ENCODE results near the gene MTMR3. TPM values are rescaled to one million over a fixed set of nuclear protein-coding genes. Genes with fewer than 3 reads are reported as not detected.

Gene MTMR3
- total RNA-seq, 1 experiment from 2014 or later = 14.5 TPM

DNA sequence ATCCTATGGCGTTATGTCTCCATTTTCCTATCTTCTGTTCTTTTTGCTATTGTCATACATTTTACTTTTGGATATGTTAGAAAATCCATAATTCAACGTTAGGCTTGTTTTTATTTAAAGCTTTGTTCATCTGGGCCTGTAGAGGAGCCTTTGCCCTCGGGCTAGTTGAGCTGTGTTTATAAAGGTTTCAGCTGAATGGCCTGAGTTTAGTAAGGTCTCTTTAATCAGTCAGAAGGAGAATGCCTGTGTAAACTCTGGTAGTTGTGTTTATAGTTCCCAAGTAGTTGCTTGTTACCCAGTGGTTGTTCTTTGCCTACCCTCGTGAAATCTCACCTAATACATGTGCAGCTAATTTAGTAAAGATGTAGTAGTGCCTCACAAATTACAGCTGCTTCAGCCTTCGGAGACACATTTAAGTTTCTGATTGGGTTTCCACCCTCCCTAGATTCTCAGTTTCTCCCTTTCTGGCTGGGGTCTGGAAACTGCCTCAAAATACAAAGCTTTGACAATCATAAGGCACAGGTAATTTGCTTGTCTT, 33.1 kb downstream of the MTMR3 start:
- no peak for DNase-seq (ENCODE audit: low read depth)

DNA sequence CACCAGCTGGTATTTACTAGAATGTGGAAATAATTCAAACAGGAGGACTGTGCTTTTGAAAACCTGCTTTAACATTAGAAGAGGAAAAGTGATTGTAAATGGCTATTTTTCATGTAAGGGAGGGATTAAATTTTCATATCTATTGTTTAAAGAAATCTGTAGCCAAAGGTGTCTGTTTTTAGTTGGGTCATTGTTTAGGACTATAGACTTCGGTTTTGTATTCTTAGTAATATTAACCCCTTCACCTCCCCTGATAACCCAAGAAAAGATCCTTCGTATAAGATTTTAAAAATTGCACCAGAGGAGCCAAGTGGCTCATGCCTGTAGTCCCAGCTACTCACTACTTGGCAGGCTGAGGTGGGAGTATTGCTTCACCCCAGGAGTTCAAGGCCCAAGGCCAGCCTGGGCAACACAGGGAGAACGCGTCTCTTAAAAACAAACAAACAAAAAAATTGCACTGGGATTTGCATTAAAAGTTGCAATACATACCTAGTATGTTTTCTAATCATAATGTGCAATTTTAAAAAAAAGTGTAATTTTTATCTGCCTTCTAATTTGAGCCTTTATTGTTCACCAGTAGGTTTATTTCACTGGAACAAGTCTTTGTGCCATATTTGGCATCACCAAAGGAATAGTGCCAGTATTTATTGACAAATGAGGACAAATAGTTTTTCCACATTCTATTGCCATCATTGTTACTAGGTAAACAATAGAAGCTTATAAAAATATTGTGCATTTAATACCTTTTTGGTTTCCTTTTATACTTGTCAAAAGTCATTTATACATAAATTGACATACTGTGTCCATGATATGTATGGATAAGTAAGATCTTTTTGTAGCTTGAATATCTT, 34.3 kb downstream of the MTMR3 start:
- no peak for DNase-seq (ENCODE audit: low read depth)

DNA sequence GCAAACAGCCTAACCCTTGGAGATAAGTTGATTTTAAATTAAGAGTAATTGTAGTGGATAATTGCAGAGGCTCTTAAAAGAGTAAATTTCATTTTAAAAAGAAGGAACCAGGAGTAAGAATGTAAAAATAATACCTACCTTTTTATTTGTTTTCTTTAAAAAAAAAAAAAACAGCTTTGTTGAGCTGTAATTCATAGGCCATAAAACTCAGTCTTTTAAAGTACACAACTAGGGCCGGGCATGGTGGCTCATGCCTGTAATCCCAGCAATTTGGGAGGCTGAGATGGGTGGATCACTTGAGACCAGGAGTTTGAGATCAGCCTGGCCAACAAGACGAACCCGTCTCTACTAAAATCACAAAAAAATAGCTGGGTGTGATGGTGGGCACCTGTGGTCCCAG, 42.4 kb downstream of the MTMR3 start:
- no peak for DNase-seq (ENCODE audit: low read depth)

DNA sequence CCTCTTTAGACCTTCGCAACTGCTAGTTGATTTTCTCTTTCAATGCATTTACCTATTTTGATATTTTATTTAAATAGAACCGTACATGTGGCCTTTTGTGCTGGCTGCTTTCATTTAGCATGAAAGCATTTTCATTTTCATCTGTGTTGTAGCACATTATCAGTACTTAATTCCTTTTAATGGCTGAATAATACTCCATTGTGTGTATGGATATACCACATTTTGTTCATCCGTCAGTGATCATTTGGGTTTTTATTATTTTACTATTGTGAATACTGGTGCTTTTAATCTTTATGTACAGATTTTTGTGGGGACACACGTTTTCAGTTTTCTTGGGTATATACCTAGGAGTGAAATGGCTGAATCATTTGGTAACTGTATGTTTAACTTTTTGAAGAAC, 43.1 kb downstream of the MTMR3 start:
- DNase-seq (ENCODE audit: low read depth) = no peak

DNA sequence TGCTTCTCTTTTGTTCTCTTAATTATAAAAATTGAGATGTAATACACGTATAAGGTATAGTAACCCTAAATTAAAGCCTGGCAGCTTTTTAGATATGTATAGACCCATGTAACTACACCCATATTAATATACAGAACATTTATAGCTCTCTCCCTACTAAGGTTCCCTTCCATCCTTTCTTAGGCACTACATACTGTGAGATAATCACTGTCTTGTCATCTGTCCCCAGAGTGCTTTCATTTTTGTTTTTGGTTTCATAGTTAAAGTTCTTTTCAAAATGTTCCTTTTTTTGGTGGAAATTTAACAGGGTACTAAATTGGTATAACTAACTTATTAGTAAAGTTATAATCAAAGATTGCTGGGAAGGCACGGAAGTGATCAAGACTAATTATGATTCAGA, 49.2 kb downstream of the MTMR3 start:
- no peak for DNase-seq (ENCODE audit: low read depth)

DNA sequence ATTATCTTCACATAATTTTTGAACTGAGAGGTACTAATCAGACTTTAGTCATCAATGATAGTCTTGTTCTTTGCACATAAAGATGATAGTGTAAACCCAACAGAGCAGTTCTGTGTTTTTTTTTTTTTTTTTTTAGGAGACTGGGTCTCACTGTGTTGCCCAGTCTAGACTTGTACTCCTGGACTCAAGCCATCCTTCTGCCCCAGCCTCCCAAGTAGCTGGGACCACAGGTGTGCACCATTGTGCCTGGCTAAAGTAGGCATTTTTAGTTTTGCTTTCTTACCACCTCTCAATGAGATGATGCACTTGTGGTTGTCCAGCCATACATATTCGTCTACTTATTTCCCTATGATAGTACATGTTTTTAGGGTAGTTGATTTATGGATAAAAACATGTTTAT, 50.6 kb downstream of the MTMR3 start:
- no peak for DNase-seq (ENCODE audit: low read depth)

DNA sequence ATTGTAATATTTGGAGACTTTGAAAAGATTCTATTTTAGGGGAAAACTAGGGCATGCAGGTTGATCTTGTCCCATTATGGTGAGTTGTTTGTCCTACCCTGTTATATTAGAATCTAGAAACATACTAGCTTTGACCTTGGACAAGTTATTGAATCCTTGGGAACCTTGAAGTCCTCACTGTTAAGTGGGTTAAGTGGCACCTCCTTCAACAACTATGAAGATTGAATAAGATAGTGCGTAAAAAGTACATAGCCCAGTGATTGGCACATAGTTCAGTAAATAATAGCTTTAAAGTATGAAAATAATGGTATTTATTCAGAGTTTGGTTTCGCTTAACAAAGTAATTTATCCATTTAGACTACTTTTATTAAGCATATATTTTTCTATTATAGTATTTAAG, 51.6 kb downstream of the MTMR3 start:
- DNase-seq (ENCODE audit: low read depth) = no peak

DNA sequence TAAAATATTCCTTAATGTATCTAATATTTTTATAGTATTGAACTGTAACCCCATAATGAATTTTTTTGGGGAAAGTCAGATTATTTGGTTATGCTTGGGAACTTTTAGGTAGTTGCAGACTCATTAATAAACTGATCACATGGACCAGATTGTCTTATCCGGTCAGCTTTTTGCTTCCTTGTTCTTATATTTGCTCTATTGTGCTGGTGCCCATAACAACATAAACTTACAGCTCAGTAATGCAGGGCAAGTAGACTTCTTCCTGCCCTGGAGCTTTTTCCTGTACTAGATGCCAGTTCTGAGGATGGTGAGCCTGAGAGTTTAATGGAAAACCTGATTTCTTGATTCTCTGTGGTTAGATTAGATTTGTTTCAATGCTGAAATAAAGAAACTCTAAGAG, 53.2 kb downstream of the MTMR3 start:
- DNase-seq (ENCODE audit: low read depth) = no peak

DNA sequence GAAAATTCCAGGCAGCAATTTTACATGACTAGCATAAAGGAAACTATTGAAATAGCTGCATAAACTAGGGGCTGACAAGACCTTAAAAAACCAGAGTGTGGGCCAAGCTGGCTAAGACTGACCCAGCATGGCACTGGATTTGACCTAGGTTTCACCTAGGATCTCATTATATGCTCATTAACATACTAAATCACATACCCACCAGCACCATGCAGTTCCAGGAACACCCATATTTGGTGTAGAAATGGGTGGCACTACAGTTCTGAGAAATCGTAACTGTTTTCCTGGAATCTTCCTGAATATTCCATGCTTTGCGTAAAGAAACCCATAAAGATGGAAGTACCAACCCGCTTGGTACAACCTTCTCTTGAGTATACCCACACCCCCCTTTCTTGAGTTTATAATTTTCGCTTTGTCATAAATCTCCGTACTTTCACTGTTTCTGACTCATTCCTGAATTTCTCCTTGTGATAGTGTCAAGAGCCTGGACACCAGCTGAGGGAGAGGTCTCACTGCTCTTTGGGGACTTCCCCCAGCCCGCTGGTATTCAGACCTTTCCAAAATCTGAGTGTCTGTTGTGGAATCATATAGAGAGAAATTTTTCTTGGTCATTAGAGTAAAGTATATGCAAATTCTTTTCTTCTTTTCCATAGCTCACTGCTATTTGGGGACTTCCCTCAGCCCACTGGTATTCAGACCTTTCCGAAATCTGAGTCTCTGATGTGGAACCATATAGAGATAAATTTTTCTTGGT, 55.1 kb downstream of the MTMR3 start:
- DNase-seq (ENCODE audit: low read depth) = no peak

DNA sequence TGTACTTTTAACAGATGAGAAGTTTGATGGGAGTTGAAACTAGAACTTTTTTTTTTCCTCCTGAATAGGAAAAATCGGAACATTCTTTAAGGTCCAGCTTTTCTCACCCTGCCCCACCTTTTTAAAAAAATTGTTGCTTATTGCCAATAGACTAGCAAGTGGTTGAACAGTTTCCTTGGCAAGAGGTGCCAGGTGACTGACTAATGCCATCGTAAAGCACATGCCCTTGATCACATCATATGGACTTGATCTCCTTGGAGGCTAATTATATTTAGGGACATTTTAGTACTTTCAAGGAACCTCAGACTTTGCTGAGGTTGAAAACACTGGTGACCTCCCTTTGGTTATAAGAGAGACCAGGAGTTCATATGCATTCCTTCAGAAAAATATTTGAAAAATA, 57.6 kb downstream of the MTMR3 start:
- no peak for DNase-seq (ENCODE audit: low read depth)

DNA sequence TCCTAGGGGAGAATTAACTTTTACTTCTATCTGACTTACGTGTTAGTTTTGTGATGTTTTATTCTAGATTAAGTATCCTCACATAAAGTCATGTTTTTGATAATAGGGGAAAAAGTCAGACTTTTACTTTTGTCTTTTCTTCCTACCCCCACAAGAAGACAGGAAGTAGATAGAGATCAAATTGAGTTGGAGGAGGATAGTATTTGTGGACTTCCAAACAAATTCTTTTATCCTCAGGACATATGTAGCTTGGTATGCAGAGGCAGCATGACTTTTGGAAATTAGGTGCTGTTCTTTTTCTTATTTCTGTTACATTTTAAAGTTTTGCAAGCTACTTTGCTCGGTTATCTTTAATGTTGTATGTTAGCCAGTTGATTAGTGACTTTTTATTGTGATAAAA, 61.4 kb downstream of the MTMR3 start:
- DNase-seq (ENCODE audit: low read depth) = no peak

DNA sequence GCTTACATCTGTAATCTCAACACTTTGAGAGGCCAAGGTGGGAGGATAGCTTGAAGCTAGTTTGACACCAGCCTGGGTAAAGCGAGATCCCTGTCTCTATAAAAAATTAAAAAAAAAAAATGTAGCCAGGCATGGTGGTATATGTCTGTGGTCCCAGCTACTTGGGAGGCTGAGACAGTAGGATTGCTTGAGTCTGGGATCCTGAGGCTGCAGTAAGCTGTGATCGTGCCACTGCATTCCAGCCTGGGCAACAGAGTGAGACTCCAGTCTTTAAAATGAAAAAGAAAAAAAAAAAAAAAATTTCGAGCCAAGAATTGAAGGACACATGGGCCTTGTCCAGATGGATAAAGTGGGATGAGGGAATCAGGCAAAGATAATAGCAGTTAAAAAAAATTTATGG, 62.5 kb downstream of the MTMR3 start:
- no peak for DNase-seq (ENCODE audit: low read depth)

DNA sequence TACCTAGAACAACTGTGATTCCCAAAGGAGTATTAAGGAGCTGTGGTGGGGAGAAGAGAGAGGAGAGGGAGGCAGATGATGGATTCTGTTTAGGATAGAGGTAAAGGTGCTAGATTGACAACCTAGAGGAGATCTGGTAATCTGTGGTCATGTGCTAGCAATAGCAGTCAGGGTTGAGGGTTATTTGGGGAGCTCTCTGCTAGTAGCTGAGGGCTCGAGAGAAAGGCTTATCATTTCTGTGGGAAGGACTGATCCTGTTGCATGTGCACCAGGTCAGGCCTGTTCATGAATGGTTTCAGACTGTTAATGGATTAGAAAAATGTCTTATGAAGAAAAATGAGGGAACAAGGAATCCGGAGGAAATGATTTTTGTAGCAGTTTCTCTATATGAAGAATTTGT, 63.2 kb downstream of the MTMR3 start:
- DNase-seq (ENCODE audit: low read depth) = no peak

DNA sequence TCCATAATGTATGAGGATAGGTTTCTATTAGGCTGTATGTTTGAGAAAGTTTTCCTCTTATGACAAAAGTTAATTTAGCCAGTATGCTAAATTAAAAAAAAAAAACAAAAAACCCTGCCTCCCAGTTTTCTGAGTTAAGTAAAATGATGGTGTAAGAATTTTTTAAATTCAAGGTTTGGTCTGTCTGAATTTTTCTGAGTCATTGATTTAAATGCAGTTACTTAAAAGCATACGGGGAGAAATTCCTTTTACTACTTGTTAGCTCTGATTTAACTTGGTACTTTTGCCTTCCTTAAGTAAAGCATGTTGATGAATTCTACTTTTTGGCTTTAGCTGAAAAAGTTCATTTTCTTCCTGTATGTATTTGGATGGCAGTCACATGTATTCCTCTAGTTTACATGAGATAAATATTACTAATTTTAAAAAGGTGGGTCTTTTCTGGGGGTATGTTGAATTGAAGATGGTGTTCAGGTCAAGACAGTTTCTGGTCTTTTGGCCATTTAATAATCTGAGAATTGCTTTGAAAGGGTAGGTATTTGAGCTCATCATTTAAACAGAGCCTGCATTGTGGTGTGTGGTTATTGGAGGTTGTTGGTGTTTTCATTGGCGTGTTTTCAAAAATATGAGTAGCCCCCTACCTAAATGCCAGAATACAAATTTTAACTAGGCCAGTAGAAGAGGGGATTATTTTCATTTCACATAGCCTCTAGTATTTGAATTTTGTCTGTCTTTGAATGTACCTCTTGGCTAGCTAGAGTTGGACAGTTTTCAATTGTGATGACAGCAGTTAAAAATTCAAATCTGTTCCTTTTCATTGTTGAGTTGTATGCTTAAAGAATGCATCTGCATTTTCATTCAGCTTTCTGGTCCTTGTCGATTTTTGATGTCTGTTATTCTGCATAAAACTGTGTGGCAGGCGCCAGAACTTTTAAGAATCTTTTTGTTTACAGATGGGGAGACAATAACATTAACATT, 64.7 kb downstream of the MTMR3 start:
- DNase-seq (ENCODE audit: low read depth) = peak; percentile 7

DNA sequence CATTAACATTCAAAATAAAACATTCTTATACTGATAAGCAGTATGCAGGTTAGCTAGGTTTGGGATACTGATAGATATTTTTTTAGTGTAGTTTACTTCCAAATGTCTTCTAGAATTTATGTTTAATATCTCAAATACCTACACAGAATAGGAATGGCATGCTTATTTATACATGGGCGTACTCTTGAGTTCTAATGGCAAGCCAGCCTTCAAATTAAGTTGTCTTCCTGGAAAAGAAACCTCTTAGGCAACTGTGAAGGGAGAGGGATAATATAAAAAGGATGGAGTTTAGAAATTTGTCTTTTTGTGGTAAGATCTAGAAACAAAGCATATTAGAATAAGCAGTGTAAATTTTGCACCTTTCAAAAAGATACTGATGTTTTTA, 65.4 kb downstream of the MTMR3 start:
- DNase-seq (ENCODE audit: low read depth) = no peak

DNA sequence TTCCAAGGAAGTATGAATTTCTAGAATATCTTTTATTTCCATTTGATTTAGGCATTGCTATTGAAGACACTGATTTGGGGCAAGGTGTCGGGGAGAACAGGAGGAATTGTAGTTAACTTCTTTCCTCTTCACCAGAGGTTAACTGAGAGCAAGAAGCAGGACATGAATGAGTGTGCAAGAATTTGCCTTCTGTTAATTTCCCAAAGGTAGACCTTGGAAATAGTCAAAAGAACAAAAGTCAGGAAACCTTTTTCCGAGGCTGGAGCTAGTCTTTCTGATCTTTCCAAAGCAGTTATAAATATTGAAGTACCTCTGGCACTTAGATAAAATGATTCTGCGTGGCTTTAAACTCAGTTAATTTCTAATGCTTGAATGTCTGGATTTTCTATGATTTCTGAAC, 66.9 kb downstream of the MTMR3 start:
- no peak for DNase-seq (ENCODE audit: low read depth)

DNA sequence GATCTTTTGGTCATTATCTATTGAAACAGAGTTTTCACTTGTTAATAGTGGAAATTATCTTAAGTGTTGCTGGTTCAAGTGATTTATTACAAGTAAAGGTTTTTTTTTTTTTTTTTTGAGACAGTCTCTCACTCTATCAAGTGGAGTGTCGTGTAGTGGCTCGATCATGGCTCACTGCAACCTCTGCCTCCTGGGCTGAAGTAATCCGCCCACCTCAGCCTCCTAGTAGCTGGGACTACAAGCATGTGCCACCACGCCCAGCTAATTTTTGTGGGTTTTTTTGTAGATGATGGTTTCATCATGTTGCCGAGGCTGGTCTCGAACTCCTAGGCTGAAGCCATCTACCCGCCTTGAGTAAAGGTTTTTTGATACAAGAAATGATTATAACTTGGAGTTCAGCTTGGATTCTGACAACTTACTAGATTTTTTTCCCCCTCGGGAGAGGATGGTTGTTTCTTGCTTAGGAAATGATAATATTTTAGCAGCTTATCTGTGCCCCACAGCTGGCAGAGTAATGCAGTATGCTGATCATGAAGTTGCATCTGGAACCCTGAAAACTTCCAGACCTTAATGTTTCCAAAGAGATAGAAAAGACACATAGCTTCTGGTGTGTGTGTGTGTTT, 68.9 kb downstream of the MTMR3 start:
- DNase-seq (ENCODE audit: low read depth) = no peak

DNA sequence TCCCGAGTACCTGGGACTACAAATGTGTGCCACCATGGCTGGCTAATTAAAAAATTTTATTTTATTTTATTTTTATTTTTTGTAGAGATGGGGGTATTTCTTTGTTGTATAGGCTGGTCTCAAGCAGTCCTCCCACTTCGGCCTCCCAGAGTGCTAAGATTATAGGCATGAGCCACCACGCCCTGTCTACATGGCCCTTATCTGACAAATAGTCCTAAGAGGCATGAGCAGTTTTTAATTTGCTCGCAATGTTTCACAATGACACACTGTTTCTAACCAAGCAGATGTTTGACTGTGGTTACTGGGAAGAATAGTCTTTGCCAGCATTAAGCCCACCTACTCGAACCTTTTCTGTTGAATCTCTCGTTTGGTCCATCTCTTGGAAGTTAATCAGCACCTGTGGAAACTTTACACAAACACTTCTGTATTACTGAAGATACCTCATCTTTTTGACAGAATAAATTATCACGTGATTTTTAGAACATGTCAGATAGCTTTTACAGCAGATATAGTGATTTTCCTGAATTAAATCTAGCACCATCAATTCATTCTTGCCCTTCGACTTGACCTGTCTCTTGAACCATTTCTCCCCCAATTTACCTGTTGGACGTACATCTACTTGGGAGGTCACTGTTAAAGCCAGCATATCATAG, 71.4 kb downstream of the MTMR3 start:
- no peak for DNase-seq (ENCODE audit: low read depth)

DNA sequence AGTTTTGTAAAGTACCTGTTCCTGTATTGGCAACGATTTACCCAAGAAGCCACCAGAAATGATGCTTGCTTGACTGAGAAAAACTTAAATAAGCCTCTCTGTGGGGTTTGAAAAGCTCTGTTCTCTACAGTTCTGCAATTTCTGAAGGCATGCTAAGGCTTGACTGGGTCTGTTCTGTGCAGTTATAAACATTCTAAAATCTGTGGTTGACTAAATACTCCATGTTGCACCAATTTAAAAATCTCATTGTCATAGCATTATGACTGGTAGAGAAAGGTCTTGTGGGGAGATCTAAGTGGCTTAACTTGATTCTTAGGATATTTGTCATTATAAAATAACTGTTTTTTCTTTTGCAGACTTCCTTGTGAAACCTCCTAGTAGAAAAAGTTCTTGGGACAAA, 73.7 kb downstream of the MTMR3 start:
- DNase-seq (ENCODE audit: low read depth) = no peak

DNA sequence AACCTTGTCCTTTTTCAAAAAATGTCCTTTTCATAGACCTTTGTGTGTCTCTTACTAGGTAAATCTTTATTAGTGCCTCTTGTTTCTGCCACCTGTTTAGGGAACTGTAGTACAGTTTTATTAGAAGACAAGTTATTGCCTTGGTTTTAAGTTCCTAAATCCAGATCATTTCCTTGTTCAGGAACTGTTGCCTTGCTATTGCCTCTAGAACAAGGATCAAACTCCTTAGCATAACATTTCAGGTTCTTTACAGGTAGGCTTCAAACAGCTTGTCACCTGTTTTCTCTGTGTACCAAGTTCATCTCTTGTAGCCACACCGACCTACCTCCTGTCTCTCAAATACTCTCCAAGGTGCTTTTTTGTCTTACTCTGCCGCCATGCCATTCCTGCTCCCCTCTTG, 75.2 kb downstream of the MTMR3 start:
- DNase-seq (ENCODE audit: low read depth) = no peak

DNA sequence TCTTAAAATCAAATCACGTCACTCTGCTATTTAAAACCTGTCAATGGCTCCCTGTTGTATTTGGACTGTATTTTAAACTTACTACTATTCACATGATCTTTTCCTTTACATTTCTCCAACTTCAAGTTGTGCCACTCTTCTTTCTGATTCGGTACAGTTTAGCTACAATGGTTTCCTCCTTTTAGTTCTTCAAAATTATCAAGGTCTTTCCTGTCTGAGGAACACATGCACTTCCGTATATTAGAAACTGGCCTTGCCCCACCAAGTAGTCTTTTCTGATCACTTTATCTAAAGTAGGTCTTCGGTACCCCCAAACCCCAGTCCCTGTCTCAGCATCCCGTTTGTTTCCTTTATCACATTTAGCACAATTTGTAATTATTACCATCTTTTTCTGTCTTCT, 81.8 kb downstream of the MTMR3 start:
- no peak for DNase-seq (ENCODE audit: low read depth)

Data from LHCN-M2 (cell line).